Endodermal cell (in vitro differentiated cells): ENCODE measurements around the gene ACTL8. TPM values are rescaled to one million over a fixed set of nuclear protein-coding genes. Genes with fewer than 3 reads are reported as not detected.

Source experiments
- DNase-seq: peaks from one replicate; pipeline ENCODE4 v3.0.0-alpha.2; 2017
- H3K27ac ChIP-seq: 2 replicates; pipeline ENCODE4 v1.5.1; 2013; ENCODE audit warnings: mild to moderate bottlenecking, low read depth, low read length, moderate library complexity
- H3K27me3 ChIP-seq: 2 replicates; pipeline ENCODE4 v1.6.1; 2013; ENCODE audit warnings: mild to moderate bottlenecking, low read length, moderate library complexity; ENCODE audit not compliant: insufficient read depth, control insufficient read depth, poor library complexity, severe bottlenecking
- H3K36me3 ChIP-seq: 2 replicates; pipeline ENCODE4 v1.7.0; 2013; ENCODE audit warnings: mild to moderate bottlenecking, low read length, moderate library complexity; ENCODE audit not compliant: control insufficient read depth, insufficient read depth
- H3K4me1 ChIP-seq: one replicate; pipeline ENCODE4 v1.7.0; 2013; ENCODE audit warnings: low read length; ENCODE audit not compliant: control insufficient read depth, insufficient read depth
- H3K4me3 ChIP-seq: 2 replicates; pipeline ENCODE4 v1.5.1; 2013; ENCODE audit warnings: mild to moderate bottlenecking, low read length, moderate library complexity
- H3K9ac ChIP-seq: 2 replicates; pipeline ENCODE4 v1.6.1; 2013; ENCODE audit warnings: mild to moderate bottlenecking, low read length, moderate library complexity; ENCODE audit not compliant: poor library complexity, severe bottlenecking; ENCODE audit errors: extremely low read depth
- H3K9me3 ChIP-seq: 2 replicates; pipeline ENCODE4 v1.6.1; 2013; ENCODE audit warnings: mild to moderate bottlenecking, low read length, moderate library complexity; ENCODE audit not compliant: control insufficient read depth
- H3K27ac Mint-ChIP-seq: 2 replicates; pipeline ENCODE4 v1.8.0; 2020; ENCODE audit warnings: mixed read lengths
- H3K27me3 Mint-ChIP-seq: 2 replicates; pipeline ENCODE4 v1.8.0; 2021; ENCODE audit warnings: mild to moderate bottlenecking, mixed read lengths; ENCODE audit not compliant: insufficient read depth
- H3K36me3 Mint-ChIP-seq: 2 replicates; pipeline ENCODE4 v1.8.0; 2020; ENCODE audit warnings: low read depth, mixed read lengths
- H3K4me1 Mint-ChIP-seq: 2 replicates; pipeline ENCODE4 v1.8.0; 2020; ENCODE audit warnings: mixed read lengths
- H3K4me3 Mint-ChIP-seq: 2 replicates; pipeline ENCODE4 v1.8.0; 2020; ENCODE audit warnings: mild to moderate bottlenecking, moderate library complexity, mixed read lengths
- H3K9me3 Mint-ChIP-seq: 2 replicates; pipeline ENCODE4 v1.8.0; 2020; ENCODE audit warnings: mild to moderate bottlenecking, mixed read lengths
- WGBS, 2 experiments: methylation state at CpG; one replicate each; pipeline versions ENCODE4 v1.1.5 to v1.1.7; 2013; ENCODE audit warnings: missing lambda C conversion rate in 2 of 2, mixed read lengths in 1 of 2; ENCODE audit not compliant: insufficient coverage in 1 of 2, insufficient read length in 1 of 2; 5-methylcytosine and 5-hydroxymethylcytosine counted together
- total RNA-seq, 2 donors: library from RNA; stranded (reverse); fragmentation: NEBNext Ultra II Directional in 1 of 2; extraction: Animal tissue kit (Norgen Biotek cat#: 25700) in 1 of 2; gene quantifications; 2 replicates in 1 of 2; 3 replicates in 1 of 2; pipeline ENCODE4 v1.2.1, GENCODE V29; 2021
- TF ChIP-seq, protein P1 (sequence below): fragments of 200-600 bp; sonication (generic); conservative IDR thresholded peaks from 2 replicates; pipeline ENCODE4 v1.5.0; 2021; ENCODE audit warnings: antibody characterized with exemption, mild to moderate bottlenecking

The ACTL8 gene
- total RNA-seq, 2 donors from 2014 or later = not detected

DNA sequence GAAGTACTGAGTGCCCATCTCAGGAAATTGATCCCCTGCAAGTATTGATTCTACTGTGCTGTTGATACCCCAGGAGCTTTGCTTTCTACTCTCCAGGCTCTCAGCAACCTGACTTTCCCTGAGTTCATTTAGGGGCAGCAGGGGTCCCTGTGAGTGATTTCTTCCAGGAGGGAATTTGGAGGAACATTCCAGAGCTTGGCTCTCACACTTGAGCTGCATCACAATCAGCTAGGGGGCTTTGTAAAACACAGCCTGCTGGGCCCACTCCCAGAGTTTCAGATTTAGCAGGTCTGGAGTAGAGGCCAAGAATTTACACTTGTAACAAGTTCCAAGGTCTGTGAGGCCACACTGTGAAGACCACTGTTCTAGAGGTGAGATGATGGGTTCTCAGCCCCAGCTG, 16.1 kb upstream of the ACTL8 start:
- H3K9me3 ChIP-seq = no peaks in the 10 kb centered on the region
- TF ChIP-seq, protein P1, sequence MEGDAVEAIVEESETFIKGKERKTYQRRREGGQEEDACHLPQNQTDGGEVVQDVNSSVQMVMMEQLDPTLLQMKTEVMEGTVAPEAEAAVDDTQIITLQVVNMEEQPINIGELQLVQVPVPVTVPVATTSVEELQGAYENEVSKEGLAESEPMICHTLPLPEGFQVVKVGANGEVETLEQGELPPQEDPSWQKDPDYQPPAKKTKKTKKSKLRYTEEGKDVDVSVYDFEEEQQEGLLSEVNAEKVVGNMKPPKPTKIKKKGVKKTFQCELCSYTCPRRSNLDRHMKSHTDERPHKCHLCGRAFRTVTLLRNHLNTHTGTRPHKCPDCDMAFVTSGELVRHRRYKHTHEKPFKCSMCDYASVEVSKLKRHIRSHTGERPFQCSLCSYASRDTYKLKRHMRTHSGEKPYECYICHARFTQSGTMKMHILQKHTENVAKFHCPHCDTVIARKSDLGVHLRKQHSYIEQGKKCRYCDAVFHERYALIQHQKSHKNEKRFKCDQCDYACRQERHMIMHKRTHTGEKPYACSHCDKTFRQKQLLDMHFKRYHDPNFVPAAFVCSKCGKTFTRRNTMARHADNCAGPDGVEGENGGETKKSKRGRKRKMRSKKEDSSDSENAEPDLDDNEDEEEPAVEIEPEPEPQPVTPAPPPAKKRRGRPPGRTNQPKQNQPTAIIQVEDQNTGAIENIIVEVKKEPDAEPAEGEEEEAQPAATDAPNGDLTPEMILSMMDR = no peak
- DNase-seq = peak; percentile 80
- H3K4me3 ChIP-seq = no peak overlapping the region
- H3K36me3 ChIP-seq = no peaks in the 10 kb centered on the region
- Mint-ChIP-seq H3K4me3 (no peak overlapping the region), H3K4me1 (no peaks in the 10 kb centered on the region), H3K27ac (no peak overlapping the region), H3K36me3 (no peaks in the 10 kb centered on the region), H3K9me3 (no peaks in the 10 kb centered on the region), H3K27me3 (peaks cover 12% of the 10 kb centered on the region)
- H3K27me3 ChIP-seq = no peaks in the 10 kb centered on the region
- H3K27ac ChIP-seq = no peak overlapping the region
- no peaks in the 10 kb centered on the region for H3K4me1 ChIP-seq
- no peak overlapping the region for H3K9ac ChIP-seq

DNA sequence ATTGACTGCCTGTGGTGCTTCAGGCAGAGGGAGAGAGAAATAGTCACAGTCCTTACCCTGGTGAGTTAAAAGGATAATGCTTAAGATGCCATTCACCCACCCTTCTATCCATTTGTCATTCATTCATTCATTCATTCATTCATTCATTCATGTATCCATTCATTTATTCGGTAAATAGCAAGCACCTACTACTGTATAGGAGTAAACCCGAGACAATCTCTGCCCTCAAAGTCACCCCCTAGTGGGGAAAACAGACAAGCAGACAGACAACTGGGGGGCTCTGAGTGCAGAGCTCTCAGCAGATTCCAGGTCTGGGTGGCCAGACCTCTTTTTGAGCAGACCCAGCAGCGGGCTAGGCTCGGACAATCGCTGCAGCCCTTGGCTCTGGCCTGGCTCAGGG, 14.1 kb upstream of the ACTL8 start:
- no peak overlapping the region for H3K27ac Mint-ChIP-seq
- H3K9ac ChIP-seq = no peak overlapping the region
- H3K4me3 ChIP-seq = no peak overlapping the region
- no peak overlapping the region for H3K27ac ChIP-seq
- H3K27me3 ChIP-seq = no peaks in the 10 kb centered on the region
- H3K4me1 Mint-ChIP-seq = no peaks in the 10 kb centered on the region
- H3K4me1 ChIP-seq = no peaks in the 10 kb centered on the region
- no peaks in the 10 kb centered on the region for H3K36me3 ChIP-seq
- peak; percentile 67 for DNase-seq
- H3K36me3 Mint-ChIP-seq = no peaks in the 10 kb centered on the region
- no peak overlapping the region for H3K4me3 Mint-ChIP-seq
- WGBS, 2 experiments = 92 to 97% methylated on average over 4 to 5 of the region's 5 CpGs
- peaks cover 12% of the 10 kb centered on the region for H3K27me3 Mint-ChIP-seq
- H3K9me3 Mint-ChIP-seq = no peaks in the 10 kb centered on the region
- TF ChIP-seq, protein P1 = peak; percentile 63
- H3K9me3 ChIP-seq = no peaks in the 10 kb centered on the region

- no peaks in the 10 kb centered on the region for H3K9me3 ChIP-seq
- no peak overlapping the region for H3K4me3 ChIP-seq
- H3K36me3 ChIP-seq = no peaks in the 10 kb centered on the region
- no peaks in the 10 kb centered on the region for H3K4me1 ChIP-seq
- Mint-ChIP-seq H3K4me3 (no peak overlapping the region), H3K36me3 (no peaks in the 10 kb centered on the region), H3K27me3 (peaks cover 12% of the 10 kb centered on the region), H3K27ac (no peak overlapping the region), H3K9me3 (no peaks in the 10 kb centered on the region), H3K4me1 (no peaks in the 10 kb centered on the region)
- 88 to 100% methylated on average over 4 to 5 of the region's 5 CpGs for WGBS, 2 experiments
- DNase-seq = no peak
- no peak overlapping the region for H3K27ac ChIP-seq
- no peak overlapping the region for H3K9ac ChIP-seq
- no peaks in the 10 kb centered on the region for H3K27me3 ChIP-seq
- TF ChIP-seq, protein P1 = no peak
Measured at GRCh38 chr1:17742583-17742982, 12.6 kb upstream of the ACTL8 start.
